Activated CD8-positive, alpha-beta memory T cell treated with anti-CD3 and anti-CD28 coated beads, Interleukin-2, amount 50 U/mL, for 4 hours (primary cell): ENCODE results near the gene PLOD2.

ENCODE experiments used
- DNase-seq: peaks from one replicate; pipeline ENCODE4 v3.0.0-alpha.2; 2020

Gene PLOD2

DNA sequence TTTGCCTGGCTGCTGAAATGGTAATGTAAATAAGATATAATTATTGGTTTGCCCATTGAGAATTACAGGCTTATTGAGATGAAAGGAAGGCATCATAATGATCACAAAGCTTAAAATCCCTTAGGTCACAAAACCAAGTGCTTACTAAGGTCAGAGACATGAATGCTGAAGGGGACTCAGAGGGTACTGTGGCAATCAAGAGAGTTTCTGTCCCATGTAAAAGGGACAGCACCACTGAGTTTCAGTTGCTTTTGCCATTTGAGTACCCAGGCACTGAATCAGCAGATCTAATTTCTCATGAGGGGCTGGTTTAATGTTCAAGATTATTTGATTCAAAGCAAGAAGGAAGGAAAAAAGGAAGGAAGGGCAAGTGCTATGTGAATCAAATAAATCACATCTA, 127.0 kb downstream of the PLOD2 start:
- DNase-seq: no peak

DNA sequence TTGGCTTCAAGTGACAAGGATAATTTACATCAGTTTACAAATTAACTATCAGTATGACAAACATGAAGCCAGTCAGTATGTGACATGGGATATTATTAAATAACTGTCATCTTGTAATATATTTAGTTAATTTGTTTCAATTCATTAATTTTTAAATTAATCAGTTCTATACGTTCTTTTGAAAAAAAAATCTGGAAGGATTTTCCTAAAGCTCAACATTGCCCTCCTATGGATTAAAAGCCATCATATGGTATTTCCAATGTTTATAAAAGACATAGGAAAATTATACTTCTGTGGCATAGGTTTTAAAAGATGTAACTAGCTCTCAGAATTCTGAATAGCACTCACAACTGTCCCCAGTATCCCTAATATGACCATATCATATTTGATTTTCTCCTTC, 134.4 kb downstream of the PLOD2 start:
- DNase-seq: no peak

GRCh38 chr3:146024260-146024659, 136.7 kb downstream of the PLOD2 start:
- DNase-seq: no peak

DNA sequence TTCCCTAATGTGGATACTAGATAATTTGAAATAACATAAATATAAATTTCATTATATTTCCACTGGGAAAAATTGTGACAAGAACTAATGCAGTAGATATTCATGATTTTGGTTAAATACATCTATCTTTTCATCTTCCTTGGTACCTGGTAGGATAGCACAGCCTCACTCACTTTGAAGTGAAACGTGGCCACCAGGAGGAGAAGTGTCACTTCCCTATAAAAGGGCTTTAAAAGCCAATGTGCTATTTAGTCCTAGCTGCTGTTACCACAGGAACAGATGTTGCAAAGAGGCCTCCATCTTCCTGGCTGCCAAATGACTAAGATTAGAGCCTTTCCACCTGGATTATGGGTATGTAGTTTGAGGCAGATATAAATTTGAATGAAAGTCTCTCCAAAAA, 140.0 kb downstream of the PLOD2 start:
- no peak for DNase-seq

- DNase-seq: no peak
Measured at GRCh38 chr3:146019508-146019907, 141.5 kb downstream of the PLOD2 start.
